DND-41 (cell line): ENCODE results near the gene CTBP1.

Experiments used
- CTCF ChIP-seq: IDR thresholded peaks from 2 replicates; pipeline ENCODE4 v1.5.1; 2012; ENCODE audit warnings: borderline replicate concordance, low read length, moderate library complexity, mild to moderate bottlenecking; ENCODE audit not compliant: poor library complexity, severe bottlenecking; ENCODE audit errors: extremely low read depth
- EZH2 ChIP-seq: IDR thresholded peaks from 3 replicates; pipeline ENCODE4 v1.6.1; 2012; ENCODE audit warnings: borderline replicate concordance, low read depth, mild to moderate bottlenecking, moderate library complexity, low read length, inconsistent platforms; ENCODE audit not compliant: severe bottlenecking

GRCh38 chr4:1164040-1164439 is 84.9 kb downstream of the CTBP1 start:
- no peak for TF ChIP-seq CTCF
- TF ChIP-seq EZH2, result no peak
